Stimulated activated CD4-positive, alpha-beta T cell treated with anti-CD3 and anti-CD28 coated beads, Interleukin-15, amount 100 ng/mL, for 24 hours (primary cell): ENCODE results near the gene SDR42E1.

ENCODE experiments used
- DNase-seq: peaks from one replicate; pipeline ENCODE4 v3.0.0-alpha.2; 2020

Gene SDR42E1

GRCh38 chr16:82011199-82011641 lies at the start of gene SDR42E1:
Gene SDR42E1, minus strand, starts transcription at chr16:82011470. Its CDS starts 10,612 bp downstream, at chr16:82000858.
- peak; percentile 76 for DNase-seq

GRCh38 chr16:82059983-82060421 lies 48.7 kb upstream of the SDR42E1 start:
- DNase-seq = no peak

GRCh38 chr16:82059161-82059982 lies 48.1 kb upstream of the SDR42E1 start:
- DNase-seq = no peak

- DNase-seq = no peak
Observed at GRCh38 chr16:82056550-82056896, 45.3 kb upstream of the SDR42E1 start.

- DNase-seq = no peak
Observed at GRCh38 chr16:82055728-82056549, 44.7 kb upstream of the SDR42E1 start.

- DNase-seq = no peak
Observed at GRCh38 chr16:82055117-82055516, 43.8 kb upstream of the SDR42E1 start.

- DNase-seq = no peak
Observed at GRCh38 chr16:82051656-82052055, 40.4 kb upstream of the SDR42E1 start.

- DNase-seq = no peak
Observed at GRCh38 chr16:82050909-82051357, 39.7 kb upstream of the SDR42E1 start.

- no peak for DNase-seq
Observed at GRCh38 chr16:82050506-82050905, 39.2 kb upstream of the SDR42E1 start.

GRCh38 chr16:82049484-82049883 lies 38.2 kb upstream of the SDR42E1 start:
- DNase-seq = no peak

GRCh38 chr16:82047787-82048186 lies 36.5 kb upstream of the SDR42E1 start:
- no peak for DNase-seq

- DNase-seq = no peak
Observed at GRCh38 chr16:82047374-82047773, 36.1 kb upstream of the SDR42E1 start.

GRCh38 chr16:82046941-82047340 lies 35.7 kb upstream of the SDR42E1 start:
- no peak for DNase-seq

GRCh38 chr16:82046541-82046940 lies 35.3 kb upstream of the SDR42E1 start:
- DNase-seq = no peak

GRCh38 chr16:82045465-82045864 lies 34.2 kb upstream of the SDR42E1 start:
- DNase-seq = no peak

GRCh38 chr16:82044585-82044911 lies 33.3 kb upstream of the SDR42E1 start:
- no peak for DNase-seq

GRCh38 chr16:82043680-82044584 lies 32.7 kb upstream of the SDR42E1 start:
- no peak for DNase-seq

GRCh38 chr16:82042846-82043245 lies 31.6 kb upstream of the SDR42E1 start:
- no peak for DNase-seq

- DNase-seq = no peak
Observed at GRCh38 chr16:82042144-82042543, 30.9 kb upstream of the SDR42E1 start.

- DNase-seq = no peak
Observed at GRCh38 chr16:82041542-82041941, 30.3 kb upstream of the SDR42E1 start.

GRCh38 chr16:82040296-82040695 lies 29.0 kb upstream of the SDR42E1 start:
- DNase-seq = no peak

GRCh38 chr16:82037666-82038065 lies 26.4 kb upstream of the SDR42E1 start:
- DNase-seq = no peak

GRCh38 chr16:82037251-82037650 lies 26.0 kb upstream of the SDR42E1 start:
- no peak for DNase-seq
